GM21737 (cell line): ENCODE measurements around the gene FRMD3.
"Not testable (repeated sequence)": the region's sequence is repeated elsewhere in the genome, so short reads cannot be mapped to it uniquely, and the experiment has no call there.

ENCODE experiments used
- ATAC-seq: cut with Tn5 transposase; IDR thresholded peaks from one replicate; pipeline ENCODE4 v1.9.1; 2021; ENCODE audit warnings: mild to moderate bottlenecking, moderate library complexity; ENCODE audit not compliant: unreplicated experiment

The FRMD3 gene

GRCh38 chr9:83401328-83401900, 136.8 kb downstream of the FRMD3 start:
- ATAC-seq, result no peak

- ATAC-seq, result no peak
Measured at GRCh38 chr9:83396813-83397212, 141.4 kb downstream of the FRMD3 start.

- no peak for ATAC-seq
Measured at GRCh38 chr9:83396342-83396741, 141.9 kb downstream of the FRMD3 start.

DNA sequence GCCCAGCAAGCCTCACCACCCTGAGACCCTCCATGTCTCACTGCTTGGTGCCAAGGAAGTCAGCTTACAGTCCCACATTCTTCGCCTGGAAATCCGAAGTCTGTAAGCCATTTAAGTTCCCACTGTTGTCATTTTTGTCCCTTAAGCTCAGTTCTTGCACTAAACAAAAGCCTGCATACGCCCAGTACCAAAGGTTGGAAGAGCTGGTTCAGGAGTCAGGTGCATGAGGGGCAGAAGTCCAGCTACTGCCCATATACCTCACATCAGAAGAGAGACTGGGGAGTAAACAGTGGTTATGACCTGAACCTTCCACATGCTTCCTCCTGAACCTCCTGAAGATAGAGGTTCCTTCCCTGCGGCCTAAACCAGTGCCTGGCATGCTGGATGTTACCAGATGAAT, 146.0 kb downstream of the FRMD3 start:
- no peak for ATAC-seq

- ATAC-seq, result no peak
Measured at GRCh38 chr9:83388346-83388745, 149.9 kb downstream of the FRMD3 start.

DNA sequence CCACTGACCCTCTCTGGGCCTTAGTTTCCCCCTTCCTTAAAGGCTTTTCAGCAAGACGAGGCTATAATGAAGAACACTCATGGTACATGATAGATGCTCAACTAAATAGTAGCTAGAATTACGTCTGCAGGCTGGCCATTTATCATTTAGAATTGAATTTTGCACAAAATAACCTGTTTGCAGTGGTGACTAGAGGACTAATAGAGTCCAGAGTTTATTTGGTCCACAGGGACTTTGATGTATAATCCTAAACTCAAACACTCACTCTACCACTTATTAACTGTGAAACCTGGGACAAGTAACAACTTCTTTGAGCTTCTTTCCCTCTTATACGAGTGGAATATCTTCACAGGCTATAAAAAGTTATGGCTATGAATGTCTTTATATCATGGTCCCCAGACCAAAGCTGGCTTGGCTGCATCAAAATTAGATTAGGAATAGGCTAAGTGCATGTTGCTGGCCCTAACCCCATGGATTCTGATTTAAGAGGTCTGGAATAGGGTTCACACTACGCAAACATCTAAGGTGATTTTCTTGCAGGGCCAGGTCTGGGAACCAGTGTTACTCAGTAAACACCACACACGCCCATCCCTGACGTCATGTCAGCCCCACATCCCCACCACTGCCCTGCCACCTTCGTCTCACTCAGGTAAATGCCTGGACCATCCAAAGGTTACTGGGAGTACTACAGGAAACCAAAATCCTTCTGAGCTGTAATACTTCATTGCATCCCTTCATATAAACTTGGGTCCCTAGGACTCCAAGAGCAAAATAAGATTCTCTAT, 150.6 kb downstream of the FRMD3 start:
- ATAC-seq, result no peak

- ATAC-seq, result no peak
Measured at GRCh38 chr9:83385317-83385716, 152.9 kb downstream of the FRMD3 start.

- ATAC-seq, result no peak
Measured at GRCh38 chr9:83384214-83384613, 154.0 kb downstream of the FRMD3 start.

- ATAC-seq, result no peak
Measured at GRCh38 chr9:83383034-83383433, 155.2 kb downstream of the FRMD3 start.

GRCh38 chr9:83382421-83382820, 155.8 kb downstream of the FRMD3 start:
- ATAC-seq, result no peak

DNA sequence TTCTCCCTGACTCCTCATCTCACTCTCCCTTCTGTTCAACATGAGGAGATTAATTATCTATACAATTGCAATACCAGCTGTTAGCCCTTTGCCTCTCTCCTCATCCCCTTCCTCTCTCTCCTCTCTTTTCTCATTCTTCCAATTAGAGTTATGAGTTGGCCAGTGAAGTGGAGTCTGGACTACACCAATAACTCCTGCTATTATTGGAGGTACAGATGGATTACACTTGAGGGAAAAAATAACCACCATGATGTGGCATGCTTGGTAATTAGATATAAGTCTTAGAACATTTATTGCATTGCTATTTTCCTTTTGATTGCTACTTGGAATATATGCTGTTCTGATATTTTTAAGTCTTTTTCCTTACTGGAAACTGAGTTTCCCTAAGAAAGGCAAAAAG, 159.2 kb downstream of the FRMD3 start:
- ATAC-seq, result no peak

GRCh38 chr9:83372957-83373356, 165.2 kb downstream of the FRMD3 start:
- no peak for ATAC-seq

- ATAC-seq, result no peak
Measured at GRCh38 chr9:83367326-83367725, 170.9 kb downstream of the FRMD3 start.

GRCh38 chr9:83362341-83362995, 175.7 kb downstream of the FRMD3 start:
- ATAC-seq, result no peak

GRCh38 chr9:83359039-83359438, 179.2 kb downstream of the FRMD3 start:
- ATAC-seq, result no peak

- not testable (repeated sequence) for ATAC-seq
Measured at GRCh38 chr9:83358493-83358892, 179.7 kb downstream of the FRMD3 start.

- no peak for ATAC-seq
Measured at GRCh38 chr9:83355729-83356151, 182.5 kb downstream of the FRMD3 start.

- ATAC-seq, result no peak
Measured at GRCh38 chr9:83355024-83355444, 183.2 kb downstream of the FRMD3 start.

GRCh38 chr9:83349031-83349430, 189.2 kb downstream of the FRMD3 start:
- ATAC-seq, result no peak

DNA sequence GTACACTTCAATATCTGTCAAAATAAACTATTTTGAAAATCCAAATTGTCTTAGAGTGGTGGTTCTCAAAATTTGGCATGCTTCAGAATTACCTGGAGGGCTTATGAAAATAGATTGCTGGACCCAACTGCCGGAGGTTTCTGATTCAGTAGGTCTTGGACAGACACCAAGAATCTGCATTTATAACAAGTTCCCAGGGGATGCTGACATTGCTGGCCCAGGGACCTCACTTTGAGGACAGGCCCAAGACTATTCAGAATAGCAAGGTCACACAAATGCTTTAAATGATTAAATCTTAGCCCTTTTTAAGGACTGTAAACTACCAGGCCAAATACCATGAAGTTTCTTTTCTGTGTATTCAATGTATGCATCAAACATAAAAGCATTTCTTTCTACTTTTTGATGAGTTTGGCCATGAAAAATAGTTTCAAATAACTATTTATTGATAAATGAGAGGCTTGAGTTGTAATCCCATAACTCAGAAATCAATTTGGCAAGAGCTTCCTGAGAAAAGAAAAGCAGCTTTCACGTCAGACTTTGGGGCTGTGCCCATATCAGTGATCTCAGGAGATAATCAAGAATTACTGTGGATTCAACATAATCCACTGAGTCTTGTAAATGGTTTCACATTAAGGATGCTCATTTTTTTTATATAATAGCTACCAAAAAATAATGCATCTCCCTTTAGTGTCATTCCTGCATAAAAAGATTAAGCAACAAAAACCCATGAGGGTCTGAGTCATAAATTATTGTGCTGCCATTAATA, 191.4 kb downstream of the FRMD3 start:
- no peak for ATAC-seq

GRCh38 chr9:83343366-83343999, 194.7 kb downstream of the FRMD3 start:
- no peak for ATAC-seq
